22Rv1 (cell line): ENCODE results near the gene ARHGAP27.
A peak's percentile ranks its signal among the peaks of the same experiment; 100 is the strongest.

Experiments
- H3K27ac ChIP-seq: fragments of 450-650 bp; 2 replicates; pipeline ENCODE4 v1.5.1; 2017
- CTCF ChIP-seq: fragments of 450-650 bp; IDR thresholded peaks from 2 replicates; pipeline ENCODE4 v1.5.1; 2017; ENCODE audit warnings: mild to moderate bottlenecking
- ZFX ChIP-seq: fragments of 450-650 bp; IDR thresholded peaks from 2 replicates; pipeline ENCODE4 v1.6.1; 2017; ENCODE audit warnings: antibody characterized with exemption, borderline replicate concordance

Gene ARHGAP27

GRCh38 chr17:45428050-45428617, 4.5 kb downstream of the ARHGAP27 start:
- H3K27ac ChIP-seq, result peak overlapping the region; percentile 43
- TF ChIP-seq CTCF (peak; percentile 98), ZFX (no peak)

GRCh38 chr17:45427181-45427835, 5.4 kb downstream of the ARHGAP27 start:
- H3K27ac ChIP-seq, result no peak overlapping the region
- TF ChIP-seq CTCF, result no peak
- no peak for TF ChIP-seq ZFX

GRCh38 chr17:45426561-45426960, 6.1 kb downstream of the ARHGAP27 start:
- TF ChIP-seq ZFX (no peak), CTCF (no peak)
- no peak overlapping the region for H3K27ac ChIP-seq

- H3K27ac ChIP-seq, result peak overlapping the region; percentile 40; the same call in 1 of the 2 replicates
- TF ChIP-seq ZFX (no peak), CTCF (peak; percentile 36)
These were observed 6.7 kb downstream of the ARHGAP27 start for GRCh38 chr17:45425984-45426413.

- TF ChIP-seq CTCF (peak; percentile 75), ZFX (no peak)
- peak overlapping the region; percentile 40; the same call in 1 of the 2 replicates for H3K27ac ChIP-seq
These were observed 7.3 kb downstream of the ARHGAP27 start for GRCh38 chr17:45425125-45425983.

GRCh38 chr17:45424769-45425124, 7.9 kb downstream of the ARHGAP27 start:
- no peak overlapping the region for H3K27ac ChIP-seq
- no peak for TF ChIP-seq CTCF
- no peak for TF ChIP-seq ZFX

- no peak overlapping the region for H3K27ac ChIP-seq
- no peak for TF ChIP-seq ZFX
- TF ChIP-seq CTCF, result no peak
These were observed 8.7 kb downstream of the ARHGAP27 start for GRCh38 chr17:45423975-45424335.
